Choroid plexus epithelial cell (primary cell): ENCODE results near the gene DDX3X.

Experiments
- DNase-seq: peaks from one replicate; pipeline ENCODE4 v3.0.0-alpha.2; 2010; ENCODE audit warnings: low read depth
- H3K4me3 ChIP-seq: 2 replicates; pipeline ENCODE4 v1.5.1; 2011; ENCODE audit warnings: low read depth, mild to moderate bottlenecking, control low read depth, low read length, moderate library complexity
- TF ChIP-seq, protein P1 (sequence below): conservative IDR thresholded peaks from 2 replicates; pipeline ENCODE4 v1.5.1; 2011; ENCODE audit warnings: low read depth, mild to moderate bottlenecking, control low read depth, inconsistent platforms, low read length, moderate library complexity

Gene DDX3X

GRCh38 chrX:41347186-41347585, 13.2 kb downstream of the DDX3X start:
- DNase-seq: no peak
- H3K4me3 ChIP-seq: no peak overlapping the region
- TF ChIP-seq, protein P1, sequence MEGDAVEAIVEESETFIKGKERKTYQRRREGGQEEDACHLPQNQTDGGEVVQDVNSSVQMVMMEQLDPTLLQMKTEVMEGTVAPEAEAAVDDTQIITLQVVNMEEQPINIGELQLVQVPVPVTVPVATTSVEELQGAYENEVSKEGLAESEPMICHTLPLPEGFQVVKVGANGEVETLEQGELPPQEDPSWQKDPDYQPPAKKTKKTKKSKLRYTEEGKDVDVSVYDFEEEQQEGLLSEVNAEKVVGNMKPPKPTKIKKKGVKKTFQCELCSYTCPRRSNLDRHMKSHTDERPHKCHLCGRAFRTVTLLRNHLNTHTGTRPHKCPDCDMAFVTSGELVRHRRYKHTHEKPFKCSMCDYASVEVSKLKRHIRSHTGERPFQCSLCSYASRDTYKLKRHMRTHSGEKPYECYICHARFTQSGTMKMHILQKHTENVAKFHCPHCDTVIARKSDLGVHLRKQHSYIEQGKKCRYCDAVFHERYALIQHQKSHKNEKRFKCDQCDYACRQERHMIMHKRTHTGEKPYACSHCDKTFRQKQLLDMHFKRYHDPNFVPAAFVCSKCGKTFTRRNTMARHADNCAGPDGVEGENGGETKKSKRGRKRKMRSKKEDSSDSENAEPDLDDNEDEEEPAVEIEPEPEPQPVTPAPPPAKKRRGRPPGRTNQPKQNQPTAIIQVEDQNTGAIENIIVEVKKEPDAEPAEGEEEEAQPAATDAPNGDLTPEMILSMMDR: no peak

GRCh38 chrX:41348551-41348950, 14.6 kb downstream of the DDX3X start:
- TF ChIP-seq, protein P1: no peak
- no peak overlapping the region for H3K4me3 ChIP-seq
- DNase-seq: no peak

DNA sequence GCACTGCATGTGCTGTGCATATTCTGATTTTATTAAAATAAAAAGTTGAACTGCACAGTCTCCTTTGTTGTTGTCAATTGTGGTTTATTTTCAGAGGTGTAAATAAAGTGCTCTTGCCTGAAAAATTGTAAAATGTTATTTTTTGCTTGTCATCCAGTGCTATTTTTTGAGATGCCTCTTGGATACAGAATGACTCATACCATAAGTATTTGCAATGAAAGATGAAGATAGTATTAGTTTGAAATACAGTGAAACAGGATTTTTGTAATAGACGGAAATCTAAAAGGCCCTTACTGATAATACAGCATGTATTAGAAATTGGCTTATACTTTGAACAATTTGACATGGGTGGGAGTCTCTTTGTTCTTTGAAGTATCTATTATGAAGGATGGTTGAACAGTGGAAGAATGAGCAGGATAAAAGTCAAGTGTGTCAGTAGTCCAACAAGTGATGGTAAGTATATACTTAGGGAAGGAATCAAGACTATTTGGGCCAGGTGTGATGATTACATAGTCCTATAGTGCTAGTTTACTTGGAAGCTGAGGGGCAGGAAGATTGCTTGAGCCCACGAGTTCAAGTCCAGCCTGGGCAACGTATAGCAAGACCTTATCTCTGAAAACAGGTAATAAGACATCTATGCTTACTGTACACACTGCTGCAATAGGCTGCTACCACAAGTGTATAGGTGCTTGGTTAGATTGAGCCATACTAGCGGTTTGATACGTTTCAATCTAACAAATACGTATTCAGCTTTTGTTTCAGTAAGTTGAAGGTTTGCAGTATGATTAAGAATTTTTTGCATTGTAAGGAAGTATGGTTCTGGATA, 16.4 kb downstream of the DDX3X start:
- TF ChIP-seq, protein P1: no peak
- no peak overlapping the region for H3K4me3 ChIP-seq
- peak; percentile 47 for DNase-seq

DNA sequence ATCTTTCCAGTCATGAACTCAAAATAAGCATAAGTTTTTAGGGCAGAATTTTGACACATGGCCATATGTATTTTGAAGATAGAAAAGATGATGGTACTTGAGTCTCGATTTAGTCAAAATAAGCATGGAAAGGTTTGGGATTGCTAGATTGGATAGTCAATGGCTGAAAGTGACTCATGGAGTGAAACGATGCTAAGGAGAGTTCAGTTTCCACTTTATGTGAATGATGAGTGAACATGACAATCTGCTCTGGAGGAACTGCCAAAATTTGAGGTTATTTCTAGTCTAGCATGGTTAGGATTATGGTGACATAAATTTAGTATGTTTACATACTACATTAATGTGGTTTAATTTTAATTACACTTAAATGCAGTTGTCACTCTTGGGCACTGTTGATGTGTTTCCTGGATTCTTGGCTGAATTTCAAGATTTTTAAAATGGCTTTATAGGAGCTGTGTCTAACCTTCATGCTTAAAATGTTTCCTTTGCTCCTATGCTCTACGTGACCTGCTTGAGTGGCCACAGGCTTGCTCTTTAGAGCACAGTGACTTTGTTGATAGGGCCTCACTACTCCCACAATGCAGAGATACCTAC, 17.1 kb downstream of the DDX3X start:
- no peak overlapping the region for H3K4me3 ChIP-seq
- peak; percentile 16 for DNase-seq
- TF ChIP-seq, protein P1: no peak

GRCh38 chrX:41351923-41352322, 18.0 kb downstream of the DDX3X start:
- DNase-seq: no peak
- H3K4me3 ChIP-seq: no peak overlapping the region
- TF ChIP-seq, protein P1: no peak

- TF ChIP-seq, protein P1: no peak
- H3K4me3 ChIP-seq: no peak overlapping the region
- peak; percentile 15 for DNase-seq
Measured at GRCh38 chrX:41352329-41352838, 18.4 kb downstream of the DDX3X start.
